ENCODE measurements around the gene ATP2A3.

DNA sequence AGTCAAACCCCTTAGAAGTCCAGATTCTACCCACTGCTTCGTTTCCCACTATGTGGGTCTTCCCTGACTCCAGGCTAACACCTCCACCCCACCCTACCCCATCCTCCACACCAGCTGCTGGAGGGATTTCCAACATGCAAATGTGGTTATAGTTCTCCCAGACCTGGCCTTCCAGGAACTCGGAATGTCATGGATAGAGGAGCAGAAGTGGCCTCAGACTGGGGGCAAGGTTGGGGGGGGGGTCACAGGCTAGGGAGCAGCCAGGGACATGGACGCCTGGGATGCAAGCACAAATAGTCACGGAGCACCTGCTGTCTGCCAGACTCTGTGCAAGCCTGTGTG is 73.4 kb downstream of the ATP2A3 start:
- no peak for TF ChIP-seq CTCF (IDR thresholded peaks at IDR 0.05)
- TF ChIP-seq POLR2A (IDR thresholded peaks at IDR 0.05) = no peak

Data from body of pancreas (tissue), 4 donors.